NB4 (cell line): ENCODE results near the gene XK.

Source experiments
- MYC ChIP-seq: IDR thresholded peaks from 2 replicates; pipeline ENCODE4 v1.6.1; 2011; ENCODE audit warnings: low read depth, low read length
- TF ChIP-seq, protein P1 (sequence below): IDR thresholded peaks from one replicate; pipeline ENCODE4 v1.5.1; 2012; ENCODE audit warnings: low read depth, low read length

DNA sequence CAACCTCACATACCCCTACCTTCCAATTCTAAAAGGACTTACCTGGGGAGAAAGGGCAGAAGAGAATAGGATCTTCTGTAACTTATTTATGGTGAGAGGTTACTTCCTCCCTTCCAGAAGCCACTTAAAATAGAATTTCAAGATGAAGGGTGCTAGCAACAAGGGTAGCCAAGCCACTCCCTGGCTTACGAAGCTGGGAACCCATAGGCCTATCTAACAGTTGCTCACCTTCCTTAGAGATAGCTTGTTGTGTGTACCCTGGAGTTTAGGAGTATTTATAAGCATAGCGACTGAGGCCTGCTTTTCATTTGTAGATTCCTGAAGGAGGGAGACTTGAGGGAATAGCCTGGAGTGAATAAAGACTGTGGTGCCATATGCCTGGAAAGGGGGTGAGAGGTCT is 28.9 kb downstream of the XK start:
- TF ChIP-seq, protein P1, sequence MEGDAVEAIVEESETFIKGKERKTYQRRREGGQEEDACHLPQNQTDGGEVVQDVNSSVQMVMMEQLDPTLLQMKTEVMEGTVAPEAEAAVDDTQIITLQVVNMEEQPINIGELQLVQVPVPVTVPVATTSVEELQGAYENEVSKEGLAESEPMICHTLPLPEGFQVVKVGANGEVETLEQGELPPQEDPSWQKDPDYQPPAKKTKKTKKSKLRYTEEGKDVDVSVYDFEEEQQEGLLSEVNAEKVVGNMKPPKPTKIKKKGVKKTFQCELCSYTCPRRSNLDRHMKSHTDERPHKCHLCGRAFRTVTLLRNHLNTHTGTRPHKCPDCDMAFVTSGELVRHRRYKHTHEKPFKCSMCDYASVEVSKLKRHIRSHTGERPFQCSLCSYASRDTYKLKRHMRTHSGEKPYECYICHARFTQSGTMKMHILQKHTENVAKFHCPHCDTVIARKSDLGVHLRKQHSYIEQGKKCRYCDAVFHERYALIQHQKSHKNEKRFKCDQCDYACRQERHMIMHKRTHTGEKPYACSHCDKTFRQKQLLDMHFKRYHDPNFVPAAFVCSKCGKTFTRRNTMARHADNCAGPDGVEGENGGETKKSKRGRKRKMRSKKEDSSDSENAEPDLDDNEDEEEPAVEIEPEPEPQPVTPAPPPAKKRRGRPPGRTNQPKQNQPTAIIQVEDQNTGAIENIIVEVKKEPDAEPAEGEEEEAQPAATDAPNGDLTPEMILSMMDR, result no peak
- no peak for TF ChIP-seq MYC
